Measurements from ENCODE around the gene PIK3IP1. TPM values are rescaled to one million over a fixed set of nuclear protein-coding genes. Genes with fewer than 3 reads are reported as not detected.

The PIK3IP1 gene
- total and polyA plus RNA-seq, 9 donors: 10.8 to 48.9 (median 22.3) TPM

DNA sequence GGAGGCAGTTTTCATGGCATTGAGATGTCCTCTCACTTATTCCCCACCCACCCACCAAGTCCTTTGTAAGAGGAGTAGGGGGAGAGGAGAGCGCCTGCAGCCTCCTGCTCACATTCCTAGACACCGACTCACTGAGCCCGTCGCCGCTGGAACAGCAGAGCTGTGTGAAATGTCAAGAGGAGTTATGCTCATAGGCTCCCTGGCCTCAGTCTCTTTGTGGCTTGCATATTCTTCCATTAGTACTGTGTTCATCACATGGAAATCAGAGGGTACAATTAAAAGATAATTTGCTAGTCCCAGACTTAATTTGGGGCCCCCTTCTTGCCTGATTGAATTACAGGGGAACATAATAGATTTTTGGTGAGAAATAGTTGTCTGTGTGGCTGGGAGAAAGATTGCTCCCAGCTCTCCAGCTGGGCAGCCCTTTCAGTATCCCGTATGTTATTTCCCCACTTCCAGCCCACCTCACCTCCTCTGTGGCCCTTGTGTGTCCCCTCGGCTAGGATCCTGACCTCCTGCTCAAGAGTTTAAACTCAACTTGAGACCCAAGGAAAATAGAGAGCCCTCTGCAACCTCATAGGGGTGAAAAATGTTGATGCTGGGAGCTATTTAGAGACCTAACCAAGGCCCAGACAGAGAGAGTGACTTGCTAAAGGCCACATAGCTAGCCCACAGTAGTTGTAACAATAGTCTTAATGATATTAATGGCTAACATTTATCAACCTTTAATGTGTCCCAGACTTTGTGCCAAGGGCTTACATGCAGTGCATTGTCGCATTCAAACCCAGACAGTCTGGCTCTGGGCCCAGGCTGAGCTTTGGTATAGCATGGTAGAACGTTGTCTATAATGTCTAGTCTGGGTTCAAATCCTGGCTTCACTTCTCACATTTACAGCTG, 48.0 kb downstream of the PIK3IP1 start:
- Histone ChIP-seq H3K27me3 (no peaks in the 10 kb centered on the region), H3K4me3 (no peak overlapping the region), H3K36me3 (no peaks in the 10 kb centered on the region), H3K27ac (no peak overlapping the region), H3K9me3 (no peaks in the 10 kb centered on the region), H3K4me1 (ENCODE audit: insufficient read depth) (peaks cover 5% of the 10 kb centered on the region)
- TF ChIP-seq EP300 (IDR thresholded peaks at IDR 0.05) (no peak), POLR2A (IDR thresholded peaks at IDR 0.05) (no peak)
- TF ChIP-seq, protein P1, sequence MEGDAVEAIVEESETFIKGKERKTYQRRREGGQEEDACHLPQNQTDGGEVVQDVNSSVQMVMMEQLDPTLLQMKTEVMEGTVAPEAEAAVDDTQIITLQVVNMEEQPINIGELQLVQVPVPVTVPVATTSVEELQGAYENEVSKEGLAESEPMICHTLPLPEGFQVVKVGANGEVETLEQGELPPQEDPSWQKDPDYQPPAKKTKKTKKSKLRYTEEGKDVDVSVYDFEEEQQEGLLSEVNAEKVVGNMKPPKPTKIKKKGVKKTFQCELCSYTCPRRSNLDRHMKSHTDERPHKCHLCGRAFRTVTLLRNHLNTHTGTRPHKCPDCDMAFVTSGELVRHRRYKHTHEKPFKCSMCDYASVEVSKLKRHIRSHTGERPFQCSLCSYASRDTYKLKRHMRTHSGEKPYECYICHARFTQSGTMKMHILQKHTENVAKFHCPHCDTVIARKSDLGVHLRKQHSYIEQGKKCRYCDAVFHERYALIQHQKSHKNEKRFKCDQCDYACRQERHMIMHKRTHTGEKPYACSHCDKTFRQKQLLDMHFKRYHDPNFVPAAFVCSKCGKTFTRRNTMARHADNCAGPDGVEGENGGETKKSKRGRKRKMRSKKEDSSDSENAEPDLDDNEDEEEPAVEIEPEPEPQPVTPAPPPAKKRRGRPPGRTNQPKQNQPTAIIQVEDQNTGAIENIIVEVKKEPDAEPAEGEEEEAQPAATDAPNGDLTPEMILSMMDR (IDR thresholded peaks at IDR 0.05): no peak
- no peak for DNase-seq
- 32 to 45% (median 41%) methylated on average over 9 of the region's 9 CpGs for WGBS, 3 donors
- intact Hi-C loops (cut with DNase I): no loop called here

DNA sequence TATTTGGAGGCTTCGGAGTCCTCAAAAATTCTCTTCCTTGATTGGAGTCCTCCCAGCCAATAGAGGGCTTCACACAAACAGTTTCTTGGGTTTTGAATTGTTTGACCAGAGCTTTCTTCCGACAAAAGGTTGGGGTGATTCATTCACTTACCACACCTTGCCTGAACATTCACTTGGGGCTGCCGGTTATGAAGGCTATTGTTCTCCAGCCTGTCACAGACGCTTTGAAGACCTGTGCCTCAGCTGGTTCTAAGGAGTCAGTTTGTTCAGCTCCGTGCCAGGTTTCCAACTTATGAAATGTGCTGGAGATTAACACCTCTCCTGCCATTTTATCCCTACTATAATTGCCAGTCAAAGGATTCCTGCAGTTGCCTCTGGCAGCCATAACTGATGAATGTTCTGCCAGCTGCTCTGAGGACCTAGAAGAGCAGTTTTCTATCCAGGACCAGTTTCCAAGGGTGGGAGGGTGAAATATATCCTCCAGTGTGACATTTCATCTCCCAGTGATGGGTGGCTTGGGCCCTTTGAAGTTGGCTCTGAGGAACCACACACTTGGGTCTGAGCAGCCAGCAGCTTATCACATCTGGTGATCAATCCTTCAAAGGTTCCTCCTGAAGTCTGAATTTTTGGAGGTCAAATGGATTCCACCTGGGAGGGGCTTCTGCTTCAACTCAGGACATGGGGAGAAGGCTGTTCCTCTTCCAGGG, 48.8 kb downstream of the PIK3IP1 start:
- H3K4me1 ChIP-seq (ENCODE audit: insufficient read depth): peaks cover 2% of the 10 kb centered on the region
- H3K27ac ChIP-seq: no peak overlapping the region
- TF ChIP-seq EP300 (IDR thresholded peaks at IDR 0.05): no peak
- no peaks in the 10 kb centered on the region for H3K27me3 ChIP-seq
- no peak overlapping the region for H3K4me3 ChIP-seq
- 69 to 88% (median 81%) methylated on average over 5 of the region's 5 CpGs for WGBS, 3 donors
- H3K9me3 ChIP-seq: no peaks in the 10 kb centered on the region
- intact Hi-C loops (cut with DNase I): no loop called here
- no peak for DNase-seq
- H3K36me3 ChIP-seq: no peaks in the 10 kb centered on the region

DNA sequence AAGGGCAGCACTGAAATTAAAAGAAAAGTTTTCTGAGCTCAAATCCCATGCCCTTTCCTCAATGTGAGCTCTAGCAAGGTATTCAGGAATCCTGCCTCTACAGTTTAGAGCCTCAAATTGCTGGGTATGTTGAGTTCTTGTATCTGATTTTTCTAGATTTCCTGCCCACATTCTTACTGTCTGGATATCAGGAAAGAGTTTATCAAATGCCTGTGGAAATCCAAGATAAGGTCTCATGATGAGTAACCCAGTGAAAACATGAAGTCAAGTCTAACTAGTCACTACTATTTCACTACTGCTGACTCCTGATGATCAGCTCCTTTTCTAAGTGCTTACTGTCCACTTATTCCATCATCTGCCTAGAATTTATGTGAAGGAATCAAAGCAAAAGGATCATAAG, 50.4 kb downstream of the PIK3IP1 start:
- intact Hi-C loops (cut with DNase I): no loop called here
- Histone ChIP-seq H3K27me3 (no peaks in the 10 kb centered on the region), H3K27ac (no peak overlapping the region), H3K9me3 (no peaks in the 10 kb centered on the region), H3K36me3 (no peaks in the 10 kb centered on the region), H3K4me3 (no peak overlapping the region), H3K4me1 (ENCODE audit: insufficient read depth) (no peaks in the 10 kb centered on the region)
- no peak for DNase-seq
- TF ChIP-seq, protein P1 (IDR thresholded peaks at IDR 0.05): no peak
- no peak for TF ChIP-seq EP300 (IDR thresholded peaks at IDR 0.05)

DNA sequence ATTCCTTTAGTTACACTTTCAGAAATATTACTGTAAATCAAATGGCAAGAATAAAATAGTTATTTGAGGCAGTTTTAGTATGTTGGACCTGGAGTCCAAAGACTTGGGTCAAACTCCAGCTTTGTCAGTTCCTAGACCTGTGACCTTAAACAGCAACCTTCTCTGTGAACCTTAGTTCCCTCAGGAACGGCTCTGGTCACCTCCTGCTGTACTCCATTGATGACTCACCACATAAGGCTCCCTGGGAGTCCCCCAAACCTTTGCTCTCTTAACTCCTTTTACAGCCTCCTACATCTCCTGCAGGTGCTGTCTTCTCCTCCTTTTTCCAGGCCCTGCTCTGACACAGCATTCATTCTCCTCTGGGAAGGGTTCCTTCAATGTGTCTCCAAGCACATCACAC, 51.1 kb downstream of the PIK3IP1 start:
- Histone ChIP-seq H3K27ac (no peak overlapping the region), H3K4me1 (ENCODE audit: insufficient read depth) (no peaks in the 10 kb centered on the region), H3K27me3 (no peaks in the 10 kb centered on the region), H3K36me3 (no peaks in the 10 kb centered on the region), H3K4me3 (no peak overlapping the region), H3K9me3 (no peaks in the 10 kb centered on the region)
- 24 to 40% (median 28%) methylated on average over 1 of the region's 1 CpG for WGBS, 3 donors
- TF ChIP-seq EP300 (IDR thresholded peaks at IDR 0.05) (no peak), POLR2A (IDR thresholded peaks at IDR 0.05) (no peak)
- no peak for DNase-seq
- intact Hi-C loops (cut with DNase I): no loop called here

DNA sequence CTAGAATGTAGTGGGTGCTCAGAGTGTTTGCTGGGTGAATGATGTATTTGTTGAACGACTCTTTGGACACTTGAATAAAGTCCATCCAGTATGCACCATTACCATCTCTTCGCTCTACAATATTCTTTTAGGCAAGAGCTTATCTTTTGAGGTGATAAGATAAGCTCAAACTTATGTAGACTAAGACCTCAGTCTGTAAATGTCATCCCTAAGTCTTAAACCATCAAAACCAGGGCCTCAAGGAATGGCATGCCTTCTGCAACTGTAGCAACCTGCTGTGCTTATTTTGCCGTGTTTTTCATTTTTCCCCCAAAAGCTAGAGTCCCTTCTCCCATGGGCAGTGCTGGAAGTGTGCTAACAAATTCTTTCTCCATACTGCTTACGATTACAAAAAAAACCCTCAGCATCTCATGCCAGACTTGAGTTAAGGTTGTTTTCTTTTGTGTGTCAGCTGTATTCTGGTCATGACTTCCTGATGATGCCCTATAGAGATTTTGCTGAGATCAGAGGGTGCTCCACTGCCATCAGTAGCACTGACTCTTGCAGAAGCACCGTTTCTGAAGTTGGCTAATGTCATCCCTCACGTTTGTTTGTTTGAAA, 52.4 kb downstream of the PIK3IP1 start:
- Histone ChIP-seq H3K27ac (no peak overlapping the region), H3K36me3 (no peaks in the 10 kb centered on the region), H3K9me3 (no peaks in the 10 kb centered on the region), H3K27me3 (no peaks in the 10 kb centered on the region), H3K4me3 (no peak overlapping the region), H3K4me1 (ENCODE audit: insufficient read depth) (no peaks in the 10 kb centered on the region)
- TF ChIP-seq EP300 (IDR thresholded peaks at IDR 0.05) (no peak), POLR2A (IDR thresholded peaks at IDR 0.05) (no peak)
- TF ChIP-seq, protein P1 (IDR thresholded peaks at IDR 0.05): no peak
- WGBS, 3 donors: 47 to 68% (median 54%) methylated on average over 6 of the region's 6 CpGs
- no peak for DNase-seq
- intact Hi-C loops (cut with DNase I): loop anchor here in 1 of 4 donors (10.0 kb wide), 1 partner anchor 135 kb away; the partner anchor contains the start of gene SELENOM
